Measurements from ENCODE around the gene TAPT1. TPM values are rescaled to one million over a fixed set of nuclear protein-coding genes. Genes with fewer than 3 reads are reported as not detected.

Gene TAPT1
- total and polyA plus RNA-seq, 2 of the 13 experiments (the other 11 are each of a cell fraction or from before 2014, with no cell fraction given): 24.5 to 25.3 TPM

DNA sequence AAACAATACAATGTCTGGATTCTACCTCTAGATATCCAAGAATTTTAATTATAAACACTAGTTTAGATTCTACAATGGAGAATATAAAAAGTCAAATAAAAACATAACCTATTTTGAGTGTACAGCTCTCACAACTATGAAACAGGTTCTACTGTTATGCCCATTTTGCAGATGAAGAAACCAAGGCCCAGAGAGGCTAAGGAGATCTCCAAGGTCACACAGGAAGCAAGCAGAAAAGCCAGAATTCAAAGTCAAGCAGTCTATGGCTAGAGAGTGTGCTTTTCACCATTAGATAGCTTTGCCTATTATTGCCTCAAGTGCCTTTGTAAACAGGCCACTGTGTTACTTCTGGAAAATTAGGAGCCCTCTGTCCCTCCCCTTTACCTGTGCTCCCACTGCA is 7.3 kb downstream of the TAPT1 start:
- no peak overlapping the region for H3K9ac ChIP-seq (ENCODE audit: insufficient read depth, low read depth, low read length)
- H3K79me2 ChIP-seq (ENCODE audit: insufficient read depth, low read length): peaks cover 80% of the 10 kb centered on the region
- peaks cover 37% of the 10 kb centered on the region for H3K4me1 ChIP-seq (ENCODE audit: insufficient read depth, low read length)
- ATAC-seq: no peak
- no peak overlapping the region for H3K27ac ChIP-seq (ENCODE audit: extremely low read length, insufficient read depth, low read length)
- H3K9me3 ChIP-seq (ENCODE audit: low read length): no peaks in the 10 kb centered on the region
- intact Hi-C loops (cut with micrococcal nuclease; ENCODE audit: unreplicated experiment): no loop called here
- FAIRE-seq: no peak
- H4K20me1 ChIP-seq (ENCODE audit: insufficient read depth, low read length): peaks cover 16% of the 10 kb centered on the region
- peak; percentile 89 for TF ChIP-seq ZNF629 (CRISPR knock-in tag; conservative IDR thresholded peaks at IDR 0.05)
- no peak for TF ChIP-seq NR2F2 (IDR thresholded peaks at IDR 0.05; ENCODE audit: borderline replicate concordance, low read depth)
- peak; percentile 29; the same call in 1 of the 2 replicates for TF ChIP-seq ZNF768 (CRISPR knock-in tag; IDR thresholded peaks at IDR 0.05)
- no peak overlapping the region for H2AFZ ChIP-seq (ENCODE audit: low read length)
- ChIA-PET CTCF (ENCODE audit: low intra/inter-chr PET ratio, low total read pairs) (no interaction called here), POLR2A (no interaction called here)
- H3K4me3 ChIP-seq (replicated peaks in 1 of 3; ENCODE audit: insufficient read depth in 1 of 3, low read depth in 2 of 3, low read length in 3 of 3): no peak overlapping the region
- no peak overlapping the region for H3K4me2 ChIP-seq (ENCODE audit: low read depth, low read length)
- DNase-seq (ENCODE audit: low spot score): no peak
- no TSS peak for BruUV-seq (replicated peaks)
- in situ Hi-C loops (cut with HindIII; ENCODE audit: extremely low pct_ligation_motif_present, low pct_unique_long_range_greater_than_20kb): loop anchor here (10.0 kb wide), 1 partner anchor 46 kb away; no protein-coding TSS in a partner anchor
- no peaks in the 10 kb centered on the region for H3K27me3 ChIP-seq (ENCODE audit: control insufficient read depth in 1 of 2, insufficient read depth in 2 of 2, low read length in 2 of 2)
- H3K36me3 ChIP-seq (replicated peaks in 1 of 2; ENCODE audit: control insufficient read depth in 1 of 2, insufficient read depth in 2 of 2, low read length in 2 of 2): peaks cover 1 to 14% of the 10 kb centered on the region in 2 experiments; a peak in 2 of 5 replicates

DNA sequence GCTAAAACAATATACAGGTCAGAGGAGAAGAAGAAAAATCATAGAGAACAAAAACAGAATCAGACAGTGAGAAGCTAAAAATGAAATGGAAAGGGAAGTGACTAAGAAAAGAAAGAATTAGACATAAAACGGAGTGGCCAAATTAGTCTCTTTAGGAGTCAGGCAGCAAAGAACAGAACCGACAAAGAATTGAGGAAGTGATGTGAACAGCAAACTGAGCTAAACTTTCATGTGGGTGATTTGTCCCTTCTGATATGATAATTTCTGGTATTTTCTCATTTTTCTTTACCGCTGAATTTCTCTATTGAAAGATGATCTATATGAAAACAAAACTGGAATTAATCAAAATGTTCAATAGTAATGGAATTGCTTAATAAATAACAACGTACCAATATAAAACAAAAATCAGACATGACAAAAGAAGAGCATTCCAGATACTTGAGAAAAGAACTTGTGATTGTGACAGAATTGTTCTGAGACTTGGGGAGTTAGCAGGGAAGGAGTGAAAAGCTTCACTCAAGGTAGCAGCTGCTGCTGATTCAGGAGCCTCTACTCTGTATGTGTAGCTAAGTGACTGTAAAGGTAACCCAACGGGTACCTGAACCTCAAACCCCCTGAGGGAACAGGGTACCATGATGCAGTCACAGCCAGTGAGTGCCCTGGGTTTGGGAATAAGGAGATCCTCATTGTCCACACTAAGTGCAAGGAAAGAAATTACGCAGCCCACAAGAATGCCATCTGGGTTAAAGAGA is 8.8 kb downstream of the TAPT1 start:
- BruUV-seq (replicated peaks): TSS peak; percentile 6

More for the DNA sequence above, 8.8 kb downstream of the TAPT1 start:
- no peak for DNase-seq (ENCODE audit: low spot score)
- FAIRE-seq: no peak
- Histone ChIP-seq H3K79me2 (ENCODE audit: insufficient read depth, low read length) (peaks cover 75% of the 10 kb centered on the region), H3K9me3 (ENCODE audit: low read length) (no peaks in the 10 kb centered on the region), H3K4me3 (replicated peaks in 1 of 3; ENCODE audit: insufficient read depth in 1 of 3, low read depth in 2 of 3, low read length in 3 of 3) (no peak overlapping the region), H3K4me2 (ENCODE audit: low read depth, low read length) (no peak overlapping the region), H3K27me3 (ENCODE audit: control insufficient read depth in 1 of 2, insufficient read depth in 2 of 2, low read length in 2 of 2) (no peaks in the 10 kb centered on the region), H2AFZ (ENCODE audit: low read length) (no peak overlapping the region), H3K27ac (ENCODE audit: extremely low read length, insufficient read depth, low read length) (no peak overlapping the region), H3K4me1 (ENCODE audit: insufficient read depth, low read length) (peaks cover 22% of the 10 kb centered on the region), H4K20me1 (ENCODE audit: insufficient read depth, low read length) (peaks cover 2% of the 10 kb centered on the region), H3K36me3 (replicated peaks in 1 of 2; ENCODE audit: control insufficient read depth in 1 of 2, insufficient read depth in 2 of 2, low read length in 2 of 2) (peaks cover 1 to 29% of the 10 kb centered on the region in 2 experiments; a peak in 3 of 5 replicates), H3K9ac (ENCODE audit: insufficient read depth, low read depth, low read length) (no peak overlapping the region)
- in situ Hi-C loops (cut with HindIII; ENCODE audit: extremely low pct_ligation_motif_present, low pct_unique_long_range_greater_than_20kb) (loop anchor here (10.0 kb wide), 1 partner anchor 47 kb away; no protein-coding TSS in a partner anchor), intact Hi-C loops (cut with micrococcal nuclease; ENCODE audit: unreplicated experiment) (no loop called here)
- POLR2A ChIA-PET: no interaction called here
- CTCF ChIA-PET (ENCODE audit: low intra/inter-chr PET ratio, low total read pairs): no interaction called here
- no peak for ATAC-seq
- TF ChIP-seq ZNF503 (CRISPR knock-in tag; IDR thresholded peaks at IDR 0.05): no peak
- TF ChIP-seq EED (CRISPR knock-in tag; IDR thresholded peaks at IDR 0.05): no peak
- TF ChIP-seq HHEX (CRISPR knock-in tag; IDR thresholded peaks at IDR 0.05): no peak
- TF ChIP-seq TARDBP (CRISPR knock-in tag; IDR thresholded peaks at IDR 0.05): no peak
- no peak for TF ChIP-seq ERF (CRISPR knock-in tag; IDR thresholded peaks at IDR 0.05)
- no peak for TF ChIP-seq PLSCR1 (CRISPR knock-in tag; IDR thresholded peaks at IDR 0.05; ENCODE audit: borderline replicate concordance)
- TF ChIP-seq KAT8 (CRISPR knock-in tag; IDR thresholded peaks at IDR 0.05): no peak
- TF ChIP-seq CREM (IDR thresholded peaks at IDR 0.05): no peak
- no peak for TF ChIP-seq CREM (CRISPR knock-in tag; IDR thresholded peaks at IDR 0.05)
- TF ChIP-seq HMGA1 (CRISPR knock-in tag; conservative IDR thresholded peaks at IDR 0.05): no peak
- TF ChIP-seq, protein P1, sequence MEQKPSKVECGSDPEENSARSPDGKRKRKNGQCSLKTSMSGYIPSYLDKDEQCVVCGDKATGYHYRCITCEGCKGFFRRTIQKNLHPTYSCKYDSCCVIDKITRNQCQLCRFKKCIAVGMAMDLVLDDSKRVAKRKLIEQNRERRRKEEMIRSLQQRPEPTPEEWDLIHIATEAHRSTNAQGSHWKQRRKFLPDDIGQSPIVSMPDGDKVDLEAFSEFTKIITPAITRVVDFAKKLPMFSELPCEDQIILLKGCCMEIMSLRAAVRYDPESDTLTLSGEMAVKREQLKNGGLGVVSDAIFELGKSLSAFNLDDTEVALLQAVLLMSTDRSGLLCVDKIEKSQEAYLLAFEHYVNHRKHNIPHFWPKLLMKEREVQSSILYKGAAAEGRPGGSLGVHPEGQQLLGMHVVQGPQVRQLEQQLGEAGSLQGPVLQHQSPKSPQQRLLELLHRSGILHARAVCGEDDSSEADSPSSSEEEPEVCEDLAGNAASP (CRISPR knock-in tag; IDR thresholded peaks at IDR 0.05; ENCODE audit: borderline replicate concordance): no peak
- TF ChIP-seq GFI1 (CRISPR knock-in tag; IDR thresholded peaks at IDR 0.05; ENCODE audit: borderline replicate concordance): no peak
- 98% methylated on average over 6 of the region's 6 CpGs for WGBS (ENCODE audit: low lambda C conversion rate)

All from HepG2 (cell line).